Stimulated activated CD4-positive, alpha-beta T cell treated with anti-CD3 and anti-CD28 coated beads, Interleukin-15, amount 100 ng/mL, for 1 hour (primary cell): ENCODE data around the gene VKORC1.

Experiments used
- DNase-seq, 2 donors: peaks; one replicate each; pipeline ENCODE4 v3.0.0-alpha.2; 2020; ENCODE audit warnings: low read depth in 1 of 2, low spot score in 1 of 2

VKORC1 gene

DNA sequence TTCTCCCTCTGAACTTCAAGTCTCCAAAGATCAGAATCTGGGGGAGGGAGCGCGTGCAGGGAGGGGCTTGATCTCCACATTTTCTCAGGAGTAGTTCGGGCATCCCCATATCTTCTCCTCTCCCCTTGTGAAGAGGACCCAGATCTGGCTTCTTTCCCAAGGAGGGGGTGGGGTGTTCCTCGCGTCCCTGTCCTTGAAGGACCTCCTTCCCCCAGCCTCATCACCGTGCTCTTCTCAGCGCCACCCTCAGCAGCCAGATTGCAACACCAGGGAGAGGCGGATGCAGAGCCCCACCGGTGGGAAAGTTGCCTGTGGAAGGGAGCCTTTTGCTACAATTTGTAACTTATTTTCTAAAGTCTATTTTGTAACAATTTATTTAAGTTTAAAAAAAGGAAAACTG lies 11.5 kb downstream of the VKORC1 start:
- DNase-seq, result no peak

DNA sequence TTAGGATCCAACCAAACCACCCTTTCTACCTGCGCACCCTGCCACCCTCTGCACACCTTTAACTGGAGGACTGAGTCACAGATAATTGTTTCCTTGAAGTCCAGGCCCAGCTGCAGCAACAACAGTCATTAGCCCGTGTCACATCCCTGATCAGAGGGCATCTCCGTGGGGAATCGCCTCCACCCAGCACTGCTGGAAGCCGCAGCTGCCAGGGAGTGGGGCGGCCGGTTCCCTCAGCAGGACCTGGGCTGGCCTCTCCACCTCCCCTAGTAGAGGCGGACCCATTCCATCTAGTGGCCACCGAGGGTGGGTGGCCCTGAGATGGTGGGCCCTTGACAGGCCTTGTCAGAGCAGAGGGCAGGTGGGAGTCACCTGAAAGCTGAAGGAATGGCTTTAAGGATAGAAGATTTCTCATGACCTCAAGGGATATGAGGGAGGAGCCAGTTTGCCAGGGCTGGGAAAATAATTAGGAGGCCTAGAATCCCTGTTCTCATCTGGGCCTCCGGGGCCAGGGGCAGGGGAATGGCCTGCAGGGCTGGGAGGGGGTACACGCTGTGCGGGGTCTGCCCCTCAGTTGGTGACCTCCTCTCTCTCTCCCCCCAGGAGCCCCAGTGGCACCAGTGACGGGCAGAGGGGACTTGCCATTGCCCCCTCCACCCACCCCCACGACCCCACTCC lies 12.1 kb downstream of the VKORC1 start:
- DNase-seq, result no peak

DNA sequence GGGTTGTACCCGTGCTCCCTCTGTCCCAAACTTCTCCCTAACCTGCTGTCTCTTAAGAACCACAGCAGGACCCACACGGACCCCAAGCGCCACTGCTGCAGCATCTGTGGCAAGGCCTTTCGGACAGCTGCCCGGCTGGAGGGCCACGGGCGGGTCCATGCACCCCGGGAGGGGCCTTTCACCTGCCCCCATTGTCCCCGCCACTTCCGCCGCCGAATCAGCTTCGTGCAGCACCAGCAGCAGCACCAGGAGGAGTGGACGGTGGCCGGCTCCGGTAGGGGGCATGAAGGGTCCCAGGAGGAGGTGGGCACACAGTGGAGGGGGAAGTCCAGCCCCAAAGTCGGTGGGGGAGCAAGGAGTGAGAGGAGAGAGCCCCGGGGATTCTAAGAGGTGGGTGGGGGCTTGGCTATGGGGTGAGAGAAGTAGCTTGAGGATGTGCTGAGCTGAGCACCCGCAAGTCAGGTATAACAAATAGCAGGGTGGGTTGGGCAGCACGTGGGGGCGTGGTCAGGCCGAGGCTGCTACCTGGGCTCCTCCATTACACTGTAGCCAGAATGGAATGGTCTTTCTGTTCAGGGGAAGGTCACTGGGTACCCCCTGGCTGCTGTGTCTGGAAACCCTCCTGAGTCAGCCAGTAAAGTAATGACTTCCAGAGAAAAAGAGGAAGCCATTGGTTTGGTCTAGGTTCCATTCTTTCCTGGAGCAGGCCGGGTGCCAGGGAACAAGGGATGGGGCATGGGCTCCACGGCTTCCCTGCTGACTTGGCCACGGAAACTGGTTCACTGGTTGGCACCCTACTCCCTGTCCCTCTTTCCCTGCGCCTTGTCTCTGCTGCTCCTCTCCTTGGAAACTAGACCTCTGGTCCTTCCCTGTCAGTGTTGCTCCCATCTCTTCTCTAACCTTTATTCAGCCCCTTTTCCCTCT lies 12.9 kb downstream of the VKORC1 start:
- DNase-seq, result no peak

DNA sequence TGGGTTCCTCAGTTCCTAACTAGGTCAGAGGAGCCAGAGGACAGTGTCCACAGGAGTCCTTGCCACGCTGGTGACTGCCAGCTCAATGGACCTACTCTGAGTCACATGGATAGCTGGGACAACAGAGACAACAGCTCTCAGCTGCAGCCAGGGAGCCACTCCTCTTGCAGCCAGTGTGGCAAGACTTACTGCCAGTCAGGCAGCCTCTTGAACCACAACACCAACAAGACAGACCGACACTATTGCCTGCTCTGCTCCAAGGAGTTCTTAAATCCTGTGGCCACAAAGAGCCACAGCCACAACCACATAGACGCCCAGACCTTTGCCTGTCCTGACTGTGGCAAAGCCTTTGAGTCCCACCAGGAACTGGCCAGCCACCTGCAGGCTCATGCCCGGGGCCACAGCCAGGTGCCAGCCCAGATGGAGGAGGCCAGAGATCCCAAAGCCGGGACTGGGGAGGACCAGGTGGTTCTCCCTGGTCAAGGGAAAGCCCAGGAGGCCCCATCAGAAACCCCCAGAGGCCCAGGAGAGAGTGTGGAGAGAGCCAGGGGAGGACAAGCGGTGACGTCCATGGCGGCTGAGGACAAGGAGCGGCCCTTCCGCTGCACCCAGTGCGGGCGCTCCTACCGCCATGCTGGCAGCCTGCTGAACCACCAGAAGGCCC lies 13.7 kb downstream of the VKORC1 start:
- no peak for DNase-seq

DNA sequence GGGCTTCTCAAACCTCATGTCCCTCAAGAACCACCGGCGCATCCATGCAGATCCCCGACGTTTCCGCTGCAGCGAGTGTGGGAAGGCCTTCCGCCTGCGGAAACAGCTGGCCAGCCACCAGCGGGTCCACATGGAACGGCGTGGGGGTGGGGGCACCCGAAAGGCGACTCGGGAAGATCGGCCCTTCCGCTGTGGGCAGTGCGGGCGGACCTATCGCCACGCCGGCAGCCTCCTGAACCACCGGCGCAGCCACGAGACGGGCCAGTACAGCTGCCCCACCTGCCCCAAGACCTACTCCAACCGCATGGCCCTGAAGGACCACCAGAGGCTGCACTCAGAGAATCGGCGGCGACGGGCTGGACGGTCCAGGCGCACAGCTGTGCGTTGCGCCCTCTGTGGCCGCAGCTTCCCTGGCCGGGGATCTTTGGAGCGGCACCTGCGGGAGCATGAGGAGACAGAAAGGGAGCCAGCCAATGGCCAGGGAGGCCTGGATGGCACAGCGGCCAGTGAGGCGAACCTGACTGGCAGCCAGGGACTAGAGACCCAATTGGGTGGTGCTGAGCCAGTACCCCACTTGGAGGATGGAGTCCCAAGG lies 14.5 kb downstream of the VKORC1 start:
- DNase-seq, result no peak

DNA sequence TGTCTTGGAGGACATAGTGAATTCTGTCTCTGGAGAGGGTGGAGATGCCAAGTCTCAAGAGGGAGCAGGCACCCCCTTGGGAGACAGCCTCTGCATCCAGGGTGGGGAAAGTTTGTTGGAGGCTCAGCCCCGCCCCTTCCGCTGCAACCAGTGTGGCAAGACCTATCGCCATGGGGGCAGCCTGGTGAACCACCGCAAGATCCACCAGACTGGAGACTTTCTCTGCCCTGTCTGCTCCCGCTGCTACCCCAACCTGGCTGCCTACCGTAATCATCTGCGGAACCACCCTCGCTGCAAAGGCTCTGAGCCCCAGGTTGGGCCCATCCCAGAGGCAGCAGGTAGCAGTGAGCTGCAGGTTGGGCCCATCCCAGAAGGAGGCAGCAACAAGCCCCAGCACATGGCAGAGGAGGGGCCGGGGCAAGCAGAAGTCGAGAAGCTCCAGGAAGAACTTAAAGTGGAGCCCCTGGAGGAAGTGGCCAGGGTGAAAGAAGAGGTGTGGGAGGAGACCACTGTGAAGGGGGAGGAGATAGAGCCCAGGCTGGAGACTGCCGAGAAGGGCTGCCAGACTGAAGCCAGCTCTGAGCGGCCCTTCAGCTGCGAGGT lies 15.2 kb downstream of the VKORC1 start:
- no peak for DNase-seq

DNA sequence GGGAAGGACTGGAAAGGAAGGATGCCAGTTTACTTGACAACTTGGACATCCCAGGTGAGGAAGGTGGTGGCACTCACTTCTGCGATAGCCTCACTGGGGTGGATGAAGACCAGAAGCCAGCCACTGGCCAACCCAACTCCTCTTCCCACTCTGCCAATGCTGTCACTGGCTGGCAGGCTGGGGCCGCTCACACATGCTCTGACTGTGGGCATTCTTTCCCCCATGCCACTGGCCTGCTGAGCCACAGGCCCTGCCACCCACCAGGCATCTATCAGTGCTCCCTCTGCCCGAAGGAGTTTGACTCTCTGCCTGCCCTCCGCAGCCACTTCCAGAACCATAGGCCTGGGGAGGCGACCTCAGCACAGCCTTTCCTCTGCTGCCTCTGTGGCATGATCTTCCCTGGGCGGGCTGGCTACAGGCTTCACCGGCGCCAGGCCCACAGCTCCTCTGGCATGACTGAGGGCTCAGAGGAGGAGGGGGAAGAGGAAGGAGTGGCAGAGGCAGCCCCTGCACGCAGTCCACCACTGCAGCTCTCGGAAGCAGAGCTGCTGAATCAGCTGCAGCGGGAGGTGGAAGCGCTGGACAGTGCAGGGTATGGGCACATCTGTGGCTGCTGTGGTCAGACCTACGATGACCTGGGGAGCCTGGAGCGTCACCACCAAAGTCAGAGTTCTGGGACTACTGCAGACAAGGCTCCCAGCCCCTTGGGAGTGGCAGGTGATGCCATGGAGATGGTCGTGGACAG lies 15.8 kb downstream of the VKORC1 start:
- no peak for DNase-seq

DNA sequence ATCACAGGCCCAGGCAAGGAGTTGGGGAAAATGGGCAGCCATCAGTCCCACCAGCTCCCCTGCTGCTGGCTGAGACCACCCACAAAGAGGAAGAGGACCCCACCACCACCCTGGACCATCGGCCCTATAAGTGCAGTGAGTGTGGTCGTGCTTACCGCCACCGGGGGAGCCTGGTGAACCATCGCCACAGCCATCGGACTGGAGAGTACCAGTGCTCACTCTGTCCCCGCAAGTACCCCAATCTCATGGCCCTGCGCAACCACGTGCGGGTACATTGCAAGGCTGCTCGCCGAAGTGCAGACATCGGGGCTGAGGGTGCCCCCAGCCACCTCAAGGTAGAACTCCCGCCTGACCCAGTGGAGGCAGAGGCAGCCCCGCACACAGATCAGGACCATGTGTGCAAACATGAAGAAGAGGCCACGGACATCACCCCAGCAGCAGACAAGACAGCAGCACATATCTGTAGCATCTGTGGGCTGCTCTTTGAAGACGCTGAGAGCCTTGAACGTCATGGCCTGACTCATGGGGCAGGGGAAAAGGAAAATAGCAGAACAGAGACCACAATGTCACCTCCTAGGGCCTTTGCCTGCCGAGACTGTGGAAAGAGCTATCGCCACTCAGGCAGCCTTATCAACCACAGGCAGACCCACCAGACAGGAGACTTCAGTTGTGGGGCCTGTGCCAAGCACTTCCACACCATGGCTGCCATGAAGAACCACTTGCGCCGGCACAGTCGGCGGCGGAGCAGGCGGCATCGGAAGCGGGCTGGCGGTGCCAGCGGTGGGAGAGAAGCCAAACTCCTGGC lies 16.8 kb downstream of the VKORC1 start:
- DNase-seq, result no peak

DNA sequence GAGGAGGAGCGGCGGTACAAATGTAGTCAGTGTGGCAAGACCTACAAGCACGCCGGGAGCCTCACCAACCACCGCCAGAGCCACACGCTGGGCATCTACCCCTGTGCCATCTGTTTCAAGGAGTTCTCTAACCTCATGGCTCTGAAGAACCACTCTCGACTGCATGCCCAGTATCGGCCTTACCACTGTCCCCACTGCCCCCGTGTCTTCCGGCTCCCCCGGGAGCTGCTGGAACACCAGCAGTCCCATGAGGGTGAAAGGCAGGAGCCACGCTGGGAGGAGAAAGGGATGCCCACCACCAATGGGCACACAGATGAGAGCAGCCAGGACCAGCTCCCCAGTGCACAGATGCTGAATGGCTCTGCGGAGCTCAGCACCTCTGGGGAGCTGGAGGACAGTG lies 17.6 kb downstream of the VKORC1 start:
- no peak for DNase-seq

DNA sequence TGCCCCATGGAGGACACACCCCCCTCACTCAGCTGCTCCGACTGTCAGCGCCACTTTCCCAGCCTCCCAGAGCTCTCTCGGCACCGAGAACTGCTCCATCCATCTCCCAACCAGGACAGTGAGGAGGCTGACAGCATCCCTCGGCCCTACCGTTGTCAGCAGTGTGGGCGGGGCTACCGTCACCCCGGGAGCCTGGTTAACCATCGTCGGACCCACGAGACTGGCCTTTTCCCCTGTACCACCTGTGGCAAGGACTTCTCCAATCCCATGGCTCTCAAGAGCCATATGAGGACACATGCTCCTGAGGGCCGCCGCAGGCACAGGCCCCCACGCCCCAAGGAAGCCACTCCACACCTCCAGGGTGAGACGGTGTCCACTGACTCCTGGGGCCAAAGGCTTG lies 18.3 kb downstream of the VKORC1 start:
- no peak for DNase-seq

DNA sequence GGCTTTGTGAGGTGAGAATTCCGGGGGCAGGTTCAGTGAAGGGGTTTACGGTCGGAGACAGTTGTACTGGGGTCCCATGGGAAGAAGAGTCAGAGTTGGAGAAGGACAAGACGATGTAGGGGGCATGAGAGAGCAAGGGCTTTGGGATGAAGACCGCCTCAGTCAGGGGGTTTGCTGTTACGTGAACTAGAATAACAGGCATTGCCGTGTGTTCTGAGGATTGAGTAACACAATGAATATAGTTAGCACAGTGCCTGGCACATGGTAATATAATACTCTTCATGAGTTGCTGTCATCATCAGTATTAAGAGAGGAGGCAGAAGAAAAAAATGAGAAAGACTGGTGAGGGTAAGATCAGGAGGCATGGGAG lies 19.8 kb downstream of the VKORC1 start:
- DNase-seq, result no peak

DNA sequence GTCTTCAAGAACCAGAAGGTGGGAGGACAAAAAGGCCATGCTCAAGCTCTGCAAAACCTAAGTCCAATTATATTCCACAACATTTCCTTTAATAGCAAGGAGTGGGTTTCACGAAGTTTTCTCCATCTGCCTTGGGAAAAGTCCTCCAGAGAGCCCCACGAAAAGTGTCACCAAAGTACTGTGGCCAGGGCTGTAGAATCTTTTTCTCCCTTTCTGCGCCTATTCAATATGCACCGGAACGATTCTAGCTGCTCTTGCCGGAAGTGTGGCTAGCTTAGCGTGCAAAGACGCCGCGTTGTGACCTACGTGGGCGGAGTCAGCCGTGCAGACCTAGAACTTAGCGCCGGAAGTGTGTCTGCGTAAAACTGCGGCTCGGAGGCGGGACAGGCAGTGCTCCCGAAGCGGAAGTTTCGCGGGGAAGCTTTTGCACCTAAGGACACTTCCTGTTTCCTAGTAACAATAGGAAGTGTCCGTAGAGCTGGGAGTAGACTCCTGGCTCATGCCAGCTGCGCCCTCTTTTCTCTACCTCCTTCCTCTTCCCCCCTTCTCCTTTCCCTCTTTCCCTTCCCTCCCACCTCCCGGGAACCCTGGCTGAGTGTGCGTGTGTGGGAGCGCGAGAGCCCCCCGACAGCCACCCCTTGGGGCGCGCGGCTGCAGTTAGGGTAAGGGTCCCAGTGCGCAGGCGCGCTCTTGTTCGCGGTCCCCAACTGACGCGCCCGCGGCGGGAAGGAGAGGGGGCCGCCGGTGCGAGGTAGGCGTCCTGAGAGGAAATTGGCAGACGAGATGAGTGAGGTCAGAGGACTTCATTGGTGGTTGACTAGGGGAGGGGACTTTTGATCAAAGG lies 20.4 kb downstream of the VKORC1 start, which contains the start of the genes ZNF646 and ZNF668:
TSS of gene ZNF646 (plus strand) at position 453 of the 844 bp plus-strand sequence. CDS start 1,903 bp downstream, outside the sequence.
TSS of gene ZNF668 (minus strand) at position 271 of the 844 bp plus-strand sequence. CDS start 9,781 bp downstream, outside the sequence.
- peak; percentile 89 to 92 for DNase-seq

DNA sequence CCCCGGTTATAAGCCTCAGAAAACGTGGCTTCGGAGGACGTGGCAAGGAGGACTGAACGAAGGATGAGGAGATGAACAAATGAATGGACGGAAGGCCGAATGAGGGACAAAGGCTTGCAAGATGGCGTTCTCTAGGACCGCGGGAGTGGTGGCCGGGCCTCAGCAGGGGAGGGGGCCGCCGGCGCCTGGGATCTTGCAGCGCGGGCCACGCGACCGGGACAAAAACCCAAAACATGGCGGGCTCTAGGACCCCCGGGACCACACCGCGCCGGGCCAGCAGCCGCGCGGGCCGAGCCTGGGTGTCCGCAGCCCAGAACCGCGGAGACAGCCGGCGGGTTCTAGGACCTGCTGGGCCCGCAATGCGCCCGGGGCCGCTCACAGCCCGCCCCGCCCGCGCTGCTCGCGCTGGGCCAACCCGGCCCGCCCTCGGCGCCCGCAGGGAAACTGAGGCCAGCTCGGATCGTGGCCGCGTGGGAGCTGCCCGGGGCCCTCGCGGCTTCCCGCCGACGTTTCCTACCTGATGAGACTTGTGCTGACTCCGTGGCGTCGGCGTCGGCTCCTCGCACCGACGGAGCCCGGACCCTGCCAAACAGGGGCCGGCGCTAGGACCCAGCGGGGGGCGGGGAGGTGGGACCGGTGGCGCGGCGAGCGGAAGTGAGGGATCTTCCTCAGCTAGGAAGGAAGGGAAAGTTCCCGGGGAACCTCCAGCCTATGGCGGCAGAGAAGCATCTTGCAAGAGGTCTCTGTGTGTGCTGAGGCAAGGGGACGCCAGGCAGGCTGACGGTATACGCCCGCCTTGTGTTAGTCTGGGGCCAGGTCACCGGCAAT lies 21.2 kb downstream of the VKORC1 start:
- peak; percentile 69 to 86 for DNase-seq

DNA sequence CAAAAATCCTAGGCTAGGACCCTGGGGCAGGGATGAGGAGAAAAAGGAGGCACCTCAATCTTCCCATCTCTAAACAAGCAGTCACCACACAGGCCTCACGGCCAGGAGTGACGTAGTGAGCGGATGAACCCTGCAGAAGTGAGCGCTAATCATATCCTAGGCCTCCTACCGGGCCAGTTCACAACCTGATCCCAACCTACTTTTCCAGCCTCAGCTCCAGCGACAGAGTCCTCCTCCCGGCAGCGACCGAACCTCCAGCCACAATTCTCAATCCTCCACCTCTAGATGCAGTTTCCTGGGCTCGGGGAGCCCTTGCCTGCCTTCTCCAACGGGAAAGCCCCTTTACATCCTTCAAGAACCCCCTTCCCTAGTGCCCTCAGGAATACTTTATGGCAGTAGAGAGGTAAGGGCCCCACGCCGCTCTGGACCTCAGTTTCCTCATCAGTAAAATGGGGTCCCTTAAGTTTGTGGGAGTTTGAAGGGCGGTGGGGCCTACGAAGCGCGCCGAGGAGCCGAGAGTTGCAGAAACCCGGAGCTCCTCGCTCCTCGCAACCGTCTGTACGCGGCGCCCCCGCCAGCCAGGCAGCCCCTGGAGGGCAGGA lies 22.0 kb downstream of the VKORC1 start:
- DNase-seq, result no peak

DNA sequence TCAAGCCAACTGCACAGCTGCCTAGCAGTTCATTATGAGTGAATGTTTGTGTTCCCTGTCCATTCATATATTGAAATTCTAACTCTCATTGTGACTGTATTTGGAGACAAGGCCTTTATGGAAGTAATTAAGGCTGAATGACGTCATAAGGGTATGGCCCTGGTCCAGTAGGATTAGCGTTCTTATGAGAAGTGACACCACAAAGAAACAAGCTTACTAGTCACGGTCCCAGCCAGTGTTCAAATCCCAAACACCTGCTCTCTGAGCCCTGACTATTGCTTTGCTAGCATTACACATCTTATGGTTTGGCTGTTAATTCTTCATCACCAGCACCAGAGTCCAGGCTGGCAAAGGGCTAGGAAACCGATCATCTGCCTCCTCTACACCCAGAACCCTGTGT lies 22.7 kb downstream of the VKORC1 start:
- no peak for DNase-seq

DNA sequence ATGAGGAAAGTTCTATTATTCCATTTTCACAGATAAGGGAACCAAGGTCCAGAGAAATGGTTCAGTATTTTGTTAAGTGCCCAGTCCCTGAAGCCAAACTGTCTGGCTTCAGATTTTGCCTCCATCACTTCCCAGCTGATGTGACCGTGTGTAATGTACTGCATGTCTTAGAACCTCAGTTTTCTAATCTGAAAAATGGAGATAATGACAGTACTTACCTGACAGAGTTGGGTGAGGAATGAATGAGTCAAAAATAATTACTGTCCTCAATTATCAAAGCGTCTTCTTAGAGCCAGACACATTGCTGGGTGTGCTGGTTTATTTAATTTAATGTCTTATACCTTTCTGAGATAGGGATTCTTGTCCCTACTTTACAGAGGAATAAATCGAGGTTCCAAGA lies 27.3 kb downstream of the VKORC1 start:
- DNase-seq, result no peak

DNA sequence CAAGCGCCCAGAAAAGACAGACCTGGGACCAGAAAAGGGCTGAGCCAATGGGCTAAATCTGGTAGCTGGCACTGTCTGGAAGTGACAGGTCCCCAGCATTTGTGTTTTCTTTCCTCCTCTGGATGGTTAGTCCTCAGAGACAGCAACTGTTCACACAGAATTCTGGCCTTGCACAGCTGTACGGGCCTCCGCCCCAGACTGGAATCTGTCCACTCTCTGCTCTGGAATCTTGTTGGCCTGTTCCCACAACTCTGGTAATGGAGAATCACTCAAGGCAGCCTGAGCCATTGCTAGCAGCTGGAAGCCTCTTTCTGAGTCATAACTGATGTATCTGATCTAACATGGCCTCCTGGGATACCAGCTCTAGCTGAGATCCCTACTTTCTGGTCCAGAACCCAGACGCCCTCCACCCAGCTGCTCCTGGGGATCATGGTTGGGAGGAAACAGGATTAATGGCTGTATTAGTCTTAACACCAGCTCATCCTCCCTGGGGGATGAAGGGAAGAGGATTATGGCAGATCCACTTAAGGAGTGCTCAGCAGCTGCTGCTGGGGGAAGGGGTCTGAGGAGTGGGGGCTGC lies 29.6 kb downstream of the VKORC1 start:
- DNase-seq, result no peak
